Ishikawa (cell line): ENCODE measurements around the gene PUM1.

Experiments used
- CEBPB ChIP-seq: IDR thresholded peaks from 2 replicates; pipeline ENCODE4 v1.6.1; 2012
- CREB1 ChIP-seq: IDR thresholded peaks from 2 replicates; pipeline ENCODE4 v1.6.1; 2012; ENCODE audit warnings: low read depth
- EGR1 ChIP-seq: IDR thresholded peaks from 2 replicates; pipeline ENCODE4 v1.6.1; 2012
- EP300 ChIP-seq: IDR thresholded peaks from 2 replicates; pipeline ENCODE4 v1.6.1; 2012; ENCODE audit warnings: borderline replicate concordance
- FOXM1 ChIP-seq: IDR thresholded peaks from 2 replicates; pipeline ENCODE4 v1.6.1; 2012; ENCODE audit warnings: low read depth, borderline replicate concordance
- MAX ChIP-seq: IDR thresholded peaks from 2 replicates; pipeline ENCODE4 v1.6.1; 2012
- NFIC ChIP-seq: IDR thresholded peaks from 2 replicates; pipeline ENCODE4 v1.6.1; 2012
- RAD21 ChIP-seq: IDR thresholded peaks from 2 replicates; pipeline ENCODE4 v1.6.1; 2012; ENCODE audit warnings: low read depth
- TAF1 ChIP-seq: IDR thresholded peaks from 2 replicates; pipeline ENCODE4 v1.6.1; 2012; ENCODE audit warnings: low read depth, mild to moderate bottlenecking
- TCF12 ChIP-seq: IDR thresholded peaks from 2 replicates; pipeline ENCODE4 v1.6.1; 2012; ENCODE audit warnings: low read depth
- TEAD4 ChIP-seq: IDR thresholded peaks from 2 replicates; pipeline ENCODE4 v1.6.1; 2012
- YY1 ChIP-seq: IDR thresholded peaks from 2 replicates; pipeline ENCODE4 v1.6.1; 2012; ENCODE audit warnings: low read depth
- ZBTB7A ChIP-seq: IDR thresholded peaks from 2 replicates; pipeline ENCODE4 v1.6.1; 2012; ENCODE audit warnings: low read depth
- TF ChIP-seq, protein P1 (sequence below): IDR thresholded peaks from 2 replicates; pipeline ENCODE4 v1.6.1; 2012; ENCODE audit warnings: low read depth, mild to moderate bottlenecking
- TF ChIP-seq, protein P2 (sequence below): IDR thresholded peaks from 2 replicates; pipeline ENCODE4 v1.6.1; 2012

Gene PUM1

GRCh38 chr1:30882678-30883388 lies 182.7 kb downstream of the PUM1 start:
- TF ChIP-seq, protein P1, sequence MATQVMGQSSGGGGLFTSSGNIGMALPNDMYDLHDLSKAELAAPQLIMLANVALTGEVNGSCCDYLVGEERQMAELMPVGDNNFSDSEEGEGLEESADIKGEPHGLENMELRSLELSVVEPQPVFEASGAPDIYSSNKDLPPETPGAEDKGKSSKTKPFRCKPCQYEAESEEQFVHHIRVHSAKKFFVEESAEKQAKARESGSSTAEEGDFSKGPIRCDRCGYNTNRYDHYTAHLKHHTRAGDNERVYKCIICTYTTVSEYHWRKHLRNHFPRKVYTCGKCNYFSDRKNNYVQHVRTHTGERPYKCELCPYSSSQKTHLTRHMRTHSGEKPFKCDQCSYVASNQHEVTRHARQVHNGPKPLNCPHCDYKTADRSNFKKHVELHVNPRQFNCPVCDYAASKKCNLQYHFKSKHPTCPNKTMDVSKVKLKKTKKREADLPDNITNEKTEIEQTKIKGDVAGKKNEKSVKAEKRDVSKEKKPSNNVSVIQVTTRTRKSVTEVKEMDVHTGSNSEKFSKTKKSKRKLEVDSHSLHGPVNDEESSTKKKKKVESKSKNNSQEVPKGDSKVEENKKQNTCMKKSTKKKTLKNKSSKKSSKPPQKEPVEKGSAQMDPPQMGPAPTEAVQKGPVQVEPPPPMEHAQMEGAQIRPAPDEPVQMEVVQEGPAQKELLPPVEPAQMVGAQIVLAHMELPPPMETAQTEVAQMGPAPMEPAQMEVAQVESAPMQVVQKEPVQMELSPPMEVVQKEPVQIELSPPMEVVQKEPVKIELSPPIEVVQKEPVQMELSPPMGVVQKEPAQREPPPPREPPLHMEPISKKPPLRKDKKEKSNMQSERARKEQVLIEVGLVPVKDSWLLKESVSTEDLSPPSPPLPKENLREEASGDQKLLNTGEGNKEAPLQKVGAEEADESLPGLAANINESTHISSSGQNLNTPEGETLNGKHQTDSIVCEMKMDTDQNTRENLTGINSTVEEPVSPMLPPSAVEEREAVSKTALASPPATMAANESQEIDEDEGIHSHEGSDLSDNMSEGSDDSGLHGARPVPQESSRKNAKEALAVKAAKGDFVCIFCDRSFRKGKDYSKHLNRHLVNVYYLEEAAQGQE, result no peak
- TF ChIP-seq TAF1 (no peak), CEBPB (no peak), ZBTB7A (no peak), FOXM1 (no peak), TEAD4 (no peak), MAX (no peak), EP300 (no peak), NFIC (no peak), YY1 (no peak), EGR1 (no peak), TCF12 (no peak), CREB1 (no peak), RAD21 (no peak)
- TF ChIP-seq, protein P2, sequence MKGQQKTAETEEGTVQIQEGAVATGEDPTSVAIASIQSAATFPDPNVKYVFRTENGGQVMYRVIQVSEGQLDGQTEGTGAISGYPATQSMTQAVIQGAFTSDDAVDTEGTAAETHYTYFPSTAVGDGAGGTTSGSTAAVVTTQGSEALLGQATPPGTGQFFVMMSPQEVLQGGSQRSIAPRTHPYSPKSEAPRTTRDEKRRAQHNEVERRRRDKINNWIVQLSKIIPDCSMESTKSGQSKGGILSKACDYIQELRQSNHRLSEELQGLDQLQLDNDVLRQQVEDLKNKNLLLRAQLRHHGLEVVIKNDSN, result no peak
